GM12892 (cell line): ENCODE data around the gene DNMT3A.

Experiments
- DNase-seq: peaks from one replicate; pipeline ENCODE4 v3.0.0; 2011; ENCODE audit not compliant: insufficient read length
- FAIRE-seq: peaks from 2 replicates; lab custom pipeline; 2011; peaks lifted over from hg19 to GRCh38; lab: Jason Lieb, UNC
- POLR2A ChIP-seq: IDR thresholded peaks from 2 replicates; pipeline ENCODE4 v1.6.1; 2011; ENCODE audit warnings: low read depth, low read length, control low read depth
- POLR2AphosphoS5 ChIP-seq: IDR thresholded peaks from 2 replicates; pipeline ENCODE4 v1.6.1; 2011; ENCODE audit warnings: low read depth, low read length, control low read depth
- TAF1 ChIP-seq: IDR thresholded peaks from 2 replicates; pipeline ENCODE4 v1.6.1; 2011; ENCODE audit warnings: low read depth, mild to moderate bottlenecking, control low read depth, low read length, borderline replicate concordance

DNMT3A gene

DNA sequence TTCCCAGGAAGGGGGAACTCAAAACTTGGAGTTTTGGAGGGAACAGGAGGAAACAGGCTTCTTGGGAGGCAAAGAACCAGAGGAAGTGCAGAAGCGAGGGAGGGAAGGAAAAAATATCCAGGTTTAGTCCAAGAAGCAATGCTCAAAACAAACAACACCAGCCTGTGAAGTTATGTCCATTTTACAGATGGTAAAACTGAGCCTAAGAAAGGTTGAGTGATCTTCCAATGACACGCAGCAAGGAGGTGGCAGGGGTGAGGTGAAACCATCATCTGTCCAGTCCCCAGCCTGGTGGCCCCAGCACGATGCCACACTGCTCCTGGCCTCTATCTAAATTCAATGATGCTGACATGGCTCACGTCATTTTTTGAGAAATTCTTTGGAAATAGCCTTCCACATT is 10.8 kb downstream of the DNMT3A start:
- DNase-seq (no peak), FAIRE-seq (peak; percentile 14)
- TF ChIP-seq POLR2AphosphoS5, result no peak
- TF ChIP-seq TAF1, result no peak
- no peak for TF ChIP-seq POLR2A

GRCh38 chr2:25330273-25330672 is 11.5 kb downstream of the DNMT3A start:
- FAIRE-seq, result no peak
- TF ChIP-seq TAF1 (no peak), POLR2A (no peak), POLR2AphosphoS5 (no peak)
- no peak for DNase-seq

- DNase-seq, result no peak
- FAIRE-seq, result no peak
- TF ChIP-seq POLR2AphosphoS5 (no peak), TAF1 (no peak), POLR2A (no peak)
These were observed 13.3 kb downstream of the DNMT3A start for GRCh38 chr2:25328152-25329085.

- no peak for FAIRE-seq
- TF ChIP-seq POLR2AphosphoS5 (no peak), TAF1 (no peak), POLR2A (0 out of 2 replicates have a peak, but pooled peaks have one; percentile 8)
- DNase-seq, result no peak
These were observed 15.3 kb downstream of the DNMT3A start for GRCh38 chr2:25326326-25327013.

- no peak for FAIRE-seq
- DNase-seq, result no peak
These were observed 16.7 kb downstream of the DNMT3A start for GRCh38 chr2:25324905-25325592.

DNA sequence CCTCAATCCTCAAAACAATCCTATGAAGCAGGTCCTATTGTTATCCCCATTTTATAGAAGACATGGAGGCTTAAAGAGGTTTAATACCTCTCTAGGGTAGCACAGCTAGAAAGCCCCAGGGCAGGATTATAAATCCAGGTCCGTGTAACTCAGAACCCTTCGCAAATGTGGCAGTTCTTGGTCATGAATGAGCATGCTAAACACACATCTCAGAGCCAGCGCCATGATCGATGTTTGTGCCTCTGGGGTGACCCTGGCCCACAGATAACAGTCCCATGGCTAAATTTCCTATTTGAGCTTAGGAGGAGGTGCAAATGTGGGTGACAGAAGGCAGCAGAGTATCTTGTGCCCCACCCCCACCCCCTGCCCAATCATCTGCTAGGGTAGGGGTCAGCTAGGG is 17.5 kb downstream of the DNMT3A start:
- FAIRE-seq (no peak), DNase-seq (no peak)
- TF ChIP-seq TAF1, result no peak
- TF ChIP-seq POLR2AphosphoS5, result no peak
- TF ChIP-seq POLR2A, result no peak

More at GRCh38 chr2:25324905-25325592, 16.7 kb downstream of the DNMT3A start:
- TF ChIP-seq POLR2A (no peak), POLR2AphosphoS5 (no peak), TAF1 (no peak)

- DNase-seq, result no peak
- FAIRE-seq, result no peak
- TF ChIP-seq POLR2A (no peak), POLR2AphosphoS5 (no peak), TAF1 (no peak)
These were observed 18.0 kb downstream of the DNMT3A start for GRCh38 chr2:25323610-25324189.

- no peak for TF ChIP-seq POLR2AphosphoS5
- FAIRE-seq (no peak), DNase-seq (no peak)
These were observed 18.6 kb downstream of the DNMT3A start for GRCh38 chr2:25323042-25323514.

DNA sequence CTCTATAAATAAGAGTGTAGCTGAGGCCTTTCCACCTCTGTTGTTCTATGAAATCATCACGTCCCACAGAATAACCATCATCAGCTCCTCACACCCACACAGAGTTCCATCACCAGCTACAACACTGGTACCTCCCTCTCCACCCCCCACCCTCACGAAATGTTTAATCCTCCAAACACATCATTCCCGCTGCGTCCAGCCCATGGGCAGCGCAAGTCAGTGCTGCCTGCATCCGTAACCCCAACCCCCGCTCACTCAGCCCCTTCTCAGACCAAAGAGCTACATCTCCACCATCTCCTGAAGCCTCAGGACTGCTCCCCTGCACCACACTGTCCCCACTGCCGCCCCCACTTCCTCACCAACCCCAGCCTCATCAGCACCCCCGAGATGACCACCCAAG is 19.4 kb downstream of the DNMT3A start:
- TF ChIP-seq POLR2A (no peak), POLR2AphosphoS5 (no peak), TAF1 (no peak)
- no peak for FAIRE-seq
- DNase-seq, result no peak

DNA sequence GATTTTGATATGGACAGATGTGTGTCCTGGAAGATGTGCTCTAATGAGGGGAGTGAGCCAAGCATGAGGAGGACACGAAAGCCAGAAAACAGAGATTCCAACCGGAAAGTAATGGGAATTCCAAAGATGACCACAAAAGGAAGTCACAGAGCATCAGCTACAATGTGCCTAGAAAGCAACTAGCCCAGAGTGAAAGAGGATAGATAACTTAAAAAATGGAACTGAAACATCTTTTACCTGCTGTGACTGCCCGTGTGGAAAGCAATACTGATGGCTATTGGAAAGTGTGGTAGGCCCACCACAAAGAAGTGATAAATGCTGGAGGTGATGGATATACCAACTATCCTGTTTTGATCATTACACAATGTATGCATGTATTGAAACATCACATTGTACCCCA is 21.6 kb downstream of the DNMT3A start:
- FAIRE-seq (peak; percentile 73), DNase-seq (no peak)
- TF ChIP-seq POLR2A, result no peak
- no peak for TF ChIP-seq POLR2AphosphoS5
- TF ChIP-seq TAF1, result no peak

GRCh38 chr2:25316101-25316500 is 25.6 kb downstream of the DNMT3A start:
- FAIRE-seq (no peak), DNase-seq (no peak)
- TF ChIP-seq POLR2A (no peak), TAF1 (no peak), POLR2AphosphoS5 (no peak)

- FAIRE-seq (no peak), DNase-seq (no peak)
- no peak for TF ChIP-seq POLR2AphosphoS5
- no peak for TF ChIP-seq POLR2A
- TF ChIP-seq TAF1, result no peak
These were observed 26.4 kb downstream of the DNMT3A start for GRCh38 chr2:25315316-25315680.
